Measurements from ENCODE around the gene OR10AD1. TPM values are rescaled to one million over a fixed set of nuclear protein-coding genes. Genes with fewer than 3 reads are reported as not detected.

OR10AD1 gene
- total and polyA plus RNA-seq, 2 experiments from 2014 or later = not detected

DNA sequence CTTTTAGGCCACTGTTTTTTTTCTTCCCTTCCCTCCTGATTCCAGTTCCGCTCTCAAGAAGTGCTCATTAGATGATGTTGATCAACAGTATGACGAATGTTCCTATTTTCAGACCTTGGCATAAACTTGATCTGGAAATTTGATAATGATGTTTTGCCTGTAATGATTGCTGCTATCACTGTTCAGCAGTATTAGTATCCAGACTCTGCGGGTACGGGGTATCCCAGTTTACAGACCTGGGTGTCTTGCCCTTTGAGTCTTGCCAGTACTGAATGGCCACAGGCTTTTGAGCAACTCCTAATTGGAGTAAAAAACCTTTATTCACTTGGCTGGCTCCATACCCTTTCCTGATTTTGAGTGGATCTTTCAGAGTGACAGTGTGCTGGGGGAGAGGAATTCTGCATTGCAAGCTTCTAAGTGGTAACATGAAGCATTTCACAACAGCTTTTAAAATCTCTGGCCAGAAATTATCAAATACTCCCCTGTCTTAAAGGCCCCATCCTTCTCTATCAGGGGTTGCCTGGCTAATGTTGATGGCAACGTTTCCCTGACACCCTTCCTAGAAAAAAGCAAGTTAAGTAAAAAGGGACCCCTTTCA lies 39.8 kb downstream of the OR10AD1 start:
- Histone ChIP-seq H3K9ac (no peak overlapping the region), H4K20me1 (ENCODE audit: insufficient read depth) (no peaks in the 10 kb centered on the region), H3K79me2 (ENCODE audit: insufficient read depth) (no peaks in the 10 kb centered on the region), H3K4me2 (ENCODE audit: unreplicated experiment) (no peak overlapping the region), H3F3A (ENCODE audit: insufficient read depth) (no peaks in the 10 kb centered on the region), H3K9me3 (ENCODE audit: low read depth) (no peaks in the 10 kb centered on the region), H3K9me2 (ENCODE audit: insufficient read depth) (no peaks in the 10 kb centered on the region), H3K4me3 (no peak overlapping the region), H3K36me3 (ENCODE audit: low read depth) (no peaks in the 10 kb centered on the region), H3K4me1 (ENCODE audit: insufficient read depth) (no peaks in the 10 kb centered on the region), H3K27ac (no peak overlapping the region), H3K27me3 (replicated peaks; ENCODE audit: insufficient read depth) (no peaks in the 10 kb centered on the region), H2AFZ (0 out of 2 replicates have a peak overlapping the region, but pooled peaks have one; percentile 2)
- TF ChIP-seq EZH2phosphoT487 (IDR thresholded peaks at IDR 0.05; ENCODE audit: insufficient read depth, low read depth) (no peak), EZH2 (IDR thresholded peaks at IDR 0.05; ENCODE audit: insufficient read depth, poor library complexity, severe bottlenecking) (no peak)
- in situ Hi-C loops (cut with MboI) = no loop called here
- DNase-seq = no peak
- 66 to 69% methylated on average over 5 of the region's 5 CpGs for WGBS, 2 experiments (ENCODE audit: low coverage in 1 of 2, low lambda C conversion rate in 2 of 2, missing lambda C conversion rate in 2 of 2)

DNA sequence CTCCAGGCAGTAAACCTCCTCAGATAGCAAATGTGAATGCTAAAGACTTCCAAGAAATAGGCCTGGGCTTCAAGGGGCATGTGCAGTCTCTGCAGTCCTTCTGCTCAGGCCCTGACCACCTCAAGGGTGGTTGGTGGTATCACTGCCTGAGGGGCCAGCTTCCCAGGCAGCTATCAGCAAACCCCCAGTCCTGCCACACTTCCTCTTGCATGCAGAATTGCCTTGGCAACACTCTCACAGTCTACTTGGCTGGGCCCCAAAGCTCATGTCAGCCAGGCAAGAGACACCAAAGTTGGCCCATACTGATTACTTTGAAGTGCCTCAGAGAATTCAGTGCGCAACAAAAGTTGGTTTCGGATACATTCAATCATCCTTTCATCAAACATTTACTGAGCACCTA lies 42.3 kb downstream of the OR10AD1 start:
- H4K20me1 ChIP-seq (ENCODE audit: insufficient read depth) = no peaks in the 10 kb centered on the region
- H2AFZ ChIP-seq = no peak overlapping the region
- H3F3A ChIP-seq (ENCODE audit: insufficient read depth) = no peaks in the 10 kb centered on the region
- H3K4me1 ChIP-seq (ENCODE audit: insufficient read depth) = peaks cover 6% of the 10 kb centered on the region
- no peak overlapping the region for H3K4me3 ChIP-seq
- H3K27me3 ChIP-seq (replicated peaks; ENCODE audit: insufficient read depth) = no peaks in the 10 kb centered on the region
- H3K9me3 ChIP-seq (ENCODE audit: low read depth) = no peaks in the 10 kb centered on the region
- H3K4me2 ChIP-seq (ENCODE audit: unreplicated experiment) = no peak overlapping the region
- TF ChIP-seq EZH2phosphoT487 (IDR thresholded peaks at IDR 0.05; ENCODE audit: insufficient read depth, low read depth) (no peak), EZH2 (IDR thresholded peaks at IDR 0.05; ENCODE audit: insufficient read depth, poor library complexity, severe bottlenecking) (no peak)
- H3K9me2 ChIP-seq (ENCODE audit: insufficient read depth) = no peaks in the 10 kb centered on the region
- H3K36me3 ChIP-seq (ENCODE audit: low read depth) = no peaks in the 10 kb centered on the region
- H3K79me2 ChIP-seq (ENCODE audit: insufficient read depth) = peaks cover 15% of the 10 kb centered on the region
- no peak overlapping the region for H3K27ac ChIP-seq
- in situ Hi-C loops (cut with MboI) = no loop called here
- DNase-seq = peak; percentile 20
- WGBS, 2 experiments (ENCODE audit: low coverage in 1 of 2, low lambda C conversion rate in 2 of 2, missing lambda C conversion rate in 2 of 2) = 52 to 62% methylated on average over 2 of the region's 2 CpGs
- no peak overlapping the region for H3K9ac ChIP-seq

DNA sequence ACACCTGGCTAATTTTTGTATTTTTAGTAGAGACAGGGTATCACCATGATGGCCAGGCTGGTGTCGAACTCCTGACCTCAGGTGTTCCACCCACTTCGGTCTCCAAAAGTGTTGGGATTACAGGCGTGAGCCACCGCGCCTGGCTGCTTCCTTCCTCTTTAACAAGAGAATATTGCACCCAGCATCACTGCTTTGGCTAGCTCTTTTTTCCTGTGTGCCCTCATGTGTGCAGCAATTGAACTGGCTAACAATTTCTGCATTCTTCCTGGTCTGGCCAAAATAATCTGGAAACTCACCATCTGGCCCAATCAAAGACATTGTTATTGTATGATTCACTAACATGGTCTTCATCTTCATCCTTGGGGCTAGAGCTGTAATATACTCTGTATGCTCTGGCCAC lies 43.0 kb downstream of the OR10AD1 start:
- H3K9ac ChIP-seq = no peak overlapping the region
- no peaks in the 10 kb centered on the region for H4K20me1 ChIP-seq (ENCODE audit: insufficient read depth)
- WGBS, 2 experiments (ENCODE audit: low coverage in 1 of 2, low lambda C conversion rate in 2 of 2, missing lambda C conversion rate in 2 of 2) = 92 to 96% methylated on average over 3 to 5 of the region's 5 CpGs
- H3K27me3 ChIP-seq (replicated peaks; ENCODE audit: insufficient read depth) = no peaks in the 10 kb centered on the region
- H3F3A ChIP-seq (ENCODE audit: insufficient read depth) = no peaks in the 10 kb centered on the region
- in situ Hi-C loops (cut with MboI) = no loop called here
- H3K36me3 ChIP-seq (ENCODE audit: low read depth) = no peaks in the 10 kb centered on the region
- no peak overlapping the region for H3K4me2 ChIP-seq (ENCODE audit: unreplicated experiment)
- no peaks in the 10 kb centered on the region for H3K9me3 ChIP-seq (ENCODE audit: low read depth)
- TF ChIP-seq EZH2 (IDR thresholded peaks at IDR 0.05; ENCODE audit: insufficient read depth, poor library complexity, severe bottlenecking) (no peak), EZH2phosphoT487 (IDR thresholded peaks at IDR 0.05; ENCODE audit: insufficient read depth, low read depth) (no peak)
- H2AFZ ChIP-seq = no peak overlapping the region
- H3K4me1 ChIP-seq (ENCODE audit: insufficient read depth) = peaks cover 6% of the 10 kb centered on the region
- H3K9me2 ChIP-seq (ENCODE audit: insufficient read depth) = no peaks in the 10 kb centered on the region
- H3K27ac ChIP-seq = no peak overlapping the region
- peak; percentile 20 for DNase-seq
- no peak overlapping the region for H3K4me3 ChIP-seq
- H3K79me2 ChIP-seq (ENCODE audit: insufficient read depth) = peaks cover 21% of the 10 kb centered on the region

DNA sequence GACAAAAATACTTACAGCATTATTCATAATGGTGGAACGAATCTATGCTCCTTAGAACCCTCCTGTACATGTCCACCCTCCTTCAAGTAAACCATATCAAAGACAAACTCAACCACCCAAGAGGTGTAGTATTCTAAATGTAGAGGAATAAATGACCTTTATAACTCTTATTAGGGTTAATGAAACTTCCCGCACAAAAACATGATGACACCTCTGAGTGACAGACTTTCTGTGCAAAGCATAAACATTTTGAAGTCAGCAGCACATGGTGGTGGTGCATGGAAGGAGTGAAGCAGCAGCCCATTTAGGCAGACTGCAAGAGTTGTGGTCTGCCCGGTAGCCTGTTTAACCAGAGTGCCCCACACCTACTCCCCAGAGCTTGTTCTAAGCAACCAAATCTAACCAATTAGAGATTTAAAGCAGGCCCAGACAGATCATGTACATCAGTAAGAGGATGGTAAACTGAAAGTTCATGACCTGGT lies 45.2 kb downstream of the OR10AD1 start:
- no peaks in the 10 kb centered on the region for H3K9me2 ChIP-seq (ENCODE audit: insufficient read depth)
- H3F3A ChIP-seq (ENCODE audit: insufficient read depth) = no peaks in the 10 kb centered on the region
- TF ChIP-seq EZH2phosphoT487 (IDR thresholded peaks at IDR 0.05; ENCODE audit: insufficient read depth, low read depth) (no peak), EZH2 (IDR thresholded peaks at IDR 0.05; ENCODE audit: insufficient read depth, poor library complexity, severe bottlenecking) (no peak)
- peaks cover 6% of the 10 kb centered on the region for H3K4me1 ChIP-seq (ENCODE audit: insufficient read depth)
- no peaks in the 10 kb centered on the region for H4K20me1 ChIP-seq (ENCODE audit: insufficient read depth)
- in situ Hi-C loops (cut with MboI) = no loop called here
- H3K27me3 ChIP-seq (replicated peaks; ENCODE audit: insufficient read depth) = no peaks in the 10 kb centered on the region
- no peaks in the 10 kb centered on the region for H3K9me3 ChIP-seq (ENCODE audit: low read depth)
- DNase-seq = no peak
- 49% methylated on average over 3 of the region's 3 CpGs for WGBS, 2 experiments (ENCODE audit: low coverage in 1 of 2, low lambda C conversion rate in 2 of 2, missing lambda C conversion rate in 2 of 2)
- peak overlapping the region; percentile 99 for H2AFZ ChIP-seq
- peaks cover 37% of the 10 kb centered on the region for H3K79me2 ChIP-seq (ENCODE audit: insufficient read depth)
- H3K4me2 ChIP-seq (ENCODE audit: unreplicated experiment) = peak overlapping the region; percentile 97
- peak overlapping the region; percentile 85 for H3K9ac ChIP-seq
- peak overlapping the region; percentile 93 for H3K4me3 ChIP-seq
- peak overlapping the region; percentile 35 for H3K27ac ChIP-seq
- no peaks in the 10 kb centered on the region for H3K36me3 ChIP-seq (ENCODE audit: low read depth)

Data from GM23248 (cell line).